Activated naive CD8-positive, alpha-beta T cell treated with anti-CD3 and anti-CD28 coated beads, Interleukin-2, amount 50 U/mL, for 24 hours (primary cell): ENCODE measurements around the gene KIAA1328.

Source experiments
- ATAC-seq: fragments of 150-1000 bp; cut with Tn5 transposase; one replicate; pipeline ENCODE4 v1.10.0; 2021
- DNase-seq: peaks from one replicate; pipeline ENCODE4 v3.0.0; 2021
- H3K27ac Mint-ChIP-seq: one replicate; pipeline ENCODE4 v1.8.0; 2021; ENCODE audit warnings: mild to moderate bottlenecking, mixed read lengths
- H3K27me3 Mint-ChIP-seq: one replicate; pipeline ENCODE4 v1.8.0; 2021; ENCODE audit warnings: mixed read lengths
- H3K36me3 Mint-ChIP-seq: one replicate; pipeline ENCODE4 v1.8.0; 2021; ENCODE audit warnings: low read depth, mixed read lengths
- H3K4me1 Mint-ChIP-seq: one replicate; pipeline ENCODE4 v1.8.0; 2021; ENCODE audit warnings: mixed read lengths
- H3K4me3 Mint-ChIP-seq: one replicate; pipeline ENCODE4 v1.8.0; 2021; ENCODE audit warnings: mild to moderate bottlenecking, moderate library complexity, mixed read lengths
- H3K9me3 Mint-ChIP-seq: one replicate; pipeline ENCODE4 v1.8.0; 2021; ENCODE audit warnings: mixed read lengths

KIAA1328 gene

DNA sequence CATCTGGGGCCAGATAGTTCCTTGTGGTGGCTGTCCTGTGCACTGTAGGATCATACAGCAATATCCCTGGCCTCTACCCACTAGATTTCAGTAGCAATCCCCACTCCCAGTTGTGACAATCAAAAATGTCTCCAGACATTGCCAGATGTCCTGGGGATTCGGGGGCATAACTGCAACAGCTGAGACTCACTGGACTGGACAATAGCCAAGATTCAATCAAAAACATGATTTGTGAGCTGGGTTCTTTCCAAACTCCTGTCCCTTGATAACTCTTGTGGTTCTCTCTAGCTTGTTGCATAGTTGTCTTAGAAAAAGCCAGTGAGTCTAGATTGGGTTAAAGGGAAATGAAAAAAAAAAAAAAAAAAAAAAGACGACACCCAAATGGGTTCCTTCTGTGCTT lies 443.3 kb downstream of the KIAA1328 start:
- peaks cover 16% of the 10 kb centered on the region for H3K27me3 Mint-ChIP-seq
- ATAC-seq = no peak
- H3K4me1 Mint-ChIP-seq = no peaks in the 10 kb centered on the region
- no peak overlapping the region for H3K27ac Mint-ChIP-seq
- no peak for DNase-seq
- H3K9me3 Mint-ChIP-seq = no peaks in the 10 kb centered on the region
- H3K4me3 Mint-ChIP-seq = no peak overlapping the region
- H3K36me3 Mint-ChIP-seq = peaks cover 3% of the 10 kb centered on the region

DNA sequence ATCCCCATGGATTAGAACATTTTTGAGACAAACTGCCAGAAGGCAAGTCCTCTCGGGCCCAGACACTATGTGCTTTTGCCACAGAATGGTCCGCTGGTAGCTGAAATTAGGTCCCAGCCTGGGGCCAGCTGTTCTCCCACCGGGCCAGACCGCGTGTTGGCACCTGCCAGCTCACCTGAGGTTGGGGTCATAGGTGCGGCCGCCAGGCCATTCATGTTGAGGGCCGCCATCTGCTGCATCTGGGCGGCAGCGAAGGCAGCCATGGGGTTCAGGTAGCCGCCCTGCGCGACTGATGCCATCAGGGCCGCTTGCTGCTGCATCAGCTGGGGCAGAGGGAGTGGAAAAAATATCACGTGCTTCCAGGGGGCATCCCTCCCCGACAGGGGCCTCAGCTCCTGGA lies 443.9 kb downstream of the KIAA1328 start:
- ATAC-seq (no peak), DNase-seq (no peak)
- no peaks in the 10 kb centered on the region for H3K4me1 Mint-ChIP-seq
- H3K27me3 Mint-ChIP-seq = peaks cover 18% of the 10 kb centered on the region
- no peak overlapping the region for H3K4me3 Mint-ChIP-seq
- no peak overlapping the region for H3K27ac Mint-ChIP-seq
- no peaks in the 10 kb centered on the region for H3K9me3 Mint-ChIP-seq
- peaks cover 3% of the 10 kb centered on the region for H3K36me3 Mint-ChIP-seq

DNA sequence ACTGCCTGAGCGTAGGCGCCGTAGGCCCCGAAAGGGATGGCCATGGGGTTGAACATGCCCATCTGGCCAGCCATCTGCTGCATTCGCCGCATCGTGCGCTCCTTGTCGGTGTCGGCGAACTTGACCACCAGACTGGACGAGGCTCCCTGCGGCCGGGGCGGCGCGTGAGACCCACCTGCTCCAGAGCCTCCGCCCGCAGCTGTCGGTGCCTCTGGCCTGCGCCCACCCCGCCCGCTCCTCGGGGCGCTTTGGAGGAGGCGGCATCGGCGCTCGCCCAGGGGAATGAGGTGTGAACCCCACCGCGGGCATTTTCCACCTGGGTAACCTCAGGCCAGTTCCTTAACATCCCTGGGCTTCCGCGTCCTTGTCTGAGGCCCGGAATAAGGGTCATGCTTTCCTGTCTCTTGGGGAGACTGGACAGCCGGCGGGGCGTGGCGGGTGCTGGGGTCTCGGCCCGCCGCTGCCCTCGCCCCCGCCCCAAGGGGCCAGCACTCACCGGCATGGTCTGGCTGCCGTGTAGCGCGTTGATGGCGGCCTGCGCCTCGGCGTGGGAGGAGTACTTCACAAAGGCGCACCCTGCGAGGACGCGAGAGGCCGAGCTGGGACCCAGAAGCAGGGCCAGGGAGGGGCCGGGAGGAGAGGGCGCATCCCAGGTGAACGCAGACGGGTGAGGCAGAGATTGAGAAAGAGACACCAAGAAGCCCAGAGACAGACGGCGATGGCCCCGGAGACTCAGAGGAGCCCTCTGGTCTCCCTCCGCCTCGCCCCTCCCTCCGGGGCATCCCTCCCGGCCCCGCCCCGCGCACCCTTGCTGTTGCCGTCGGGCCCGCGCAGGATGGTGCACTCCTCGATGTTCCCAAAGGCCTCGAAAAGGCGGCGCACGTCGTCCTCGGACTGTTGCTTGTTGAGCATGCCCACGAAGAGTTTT lies 445.6 kb downstream of the KIAA1328 start:
- H3K27ac Mint-ChIP-seq = no peak overlapping the region
- H3K4me3 Mint-ChIP-seq = no peak overlapping the region
- peaks cover 3% of the 10 kb centered on the region for H3K36me3 Mint-ChIP-seq
- H3K9me3 Mint-ChIP-seq = no peaks in the 10 kb centered on the region
- no peaks in the 10 kb centered on the region for H3K4me1 Mint-ChIP-seq
- DNase-seq = no peak
- ATAC-seq = no peak
- peaks cover 21% of the 10 kb centered on the region for H3K27me3 Mint-ChIP-seq

DNA sequence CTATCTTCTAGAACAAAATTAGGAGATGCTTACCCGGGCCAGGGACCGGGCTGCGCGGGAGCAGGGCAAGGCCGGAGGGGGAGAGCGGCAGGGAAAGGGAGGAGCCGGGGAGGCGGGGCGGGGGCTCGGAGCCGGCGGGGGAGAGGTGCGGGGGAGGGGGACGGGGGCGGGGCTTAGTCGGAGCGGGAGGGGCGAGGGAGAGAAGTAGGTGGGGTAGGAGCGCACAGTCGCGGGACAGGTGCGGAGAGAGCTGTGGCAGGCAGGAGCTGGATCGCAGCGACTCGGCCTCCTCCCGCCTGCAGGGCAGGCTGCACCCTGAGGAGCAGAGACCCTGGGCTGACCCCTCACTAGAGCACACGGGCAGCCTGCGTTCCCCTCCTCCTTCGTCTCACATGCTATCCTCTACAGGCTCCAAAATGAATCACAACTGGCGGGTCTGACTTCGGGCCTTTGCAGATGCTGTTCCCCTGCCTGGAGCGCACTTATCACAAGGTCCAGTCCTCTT lies 446.4 kb downstream of the KIAA1328 start:
- H3K9me3 Mint-ChIP-seq = no peaks in the 10 kb centered on the region
- H3K27ac Mint-ChIP-seq = no peak overlapping the region
- ATAC-seq (no peak), DNase-seq (no peak)
- no peaks in the 10 kb centered on the region for H3K4me1 Mint-ChIP-seq
- no peak overlapping the region for H3K4me3 Mint-ChIP-seq
- H3K27me3 Mint-ChIP-seq = peaks cover 21% of the 10 kb centered on the region
- H3K36me3 Mint-ChIP-seq = peaks cover 3% of the 10 kb centered on the region

DNA sequence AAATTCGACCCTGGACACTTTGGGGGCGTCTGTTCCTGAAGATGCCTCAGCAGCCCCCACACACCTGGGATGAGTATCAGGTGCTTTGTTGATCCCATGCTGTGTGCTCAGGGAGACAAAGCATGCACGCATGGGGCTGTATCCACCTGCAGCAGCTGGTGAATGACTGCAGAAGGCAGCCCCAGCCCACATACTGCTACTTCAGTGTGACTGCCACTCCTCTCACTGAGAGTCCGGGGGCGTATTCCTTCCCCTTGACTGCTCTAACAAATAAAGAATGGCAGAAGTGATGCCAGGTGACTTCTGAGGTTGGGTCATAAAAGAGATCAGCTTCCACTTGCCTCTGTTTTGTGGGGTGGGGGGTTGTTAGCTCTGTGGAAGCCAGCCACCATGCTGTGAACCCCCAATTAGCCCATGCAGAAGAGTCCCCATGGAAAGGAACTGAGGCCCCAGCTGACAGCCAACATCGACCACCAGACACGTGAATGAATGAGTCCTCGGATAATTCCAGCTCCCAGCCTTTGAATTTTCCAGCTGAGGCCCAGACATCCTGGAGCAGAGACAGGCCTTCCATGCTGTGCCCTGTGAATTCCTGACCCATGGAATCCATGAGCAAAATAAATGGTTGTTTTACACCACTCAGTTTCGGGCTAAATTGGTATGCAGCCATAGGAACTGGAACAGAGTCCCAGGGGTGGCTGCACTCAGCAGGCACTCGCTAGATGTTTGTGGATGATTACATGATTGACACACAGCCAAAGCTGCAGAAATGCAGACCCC lies 447.4 kb downstream of the KIAA1328 start:
- H3K4me1 Mint-ChIP-seq = no peaks in the 10 kb centered on the region
- no peak overlapping the region for H3K27ac Mint-ChIP-seq
- H3K27me3 Mint-ChIP-seq = peaks cover 21% of the 10 kb centered on the region
- DNase-seq = no peak
- H3K36me3 Mint-ChIP-seq = peaks cover 3% of the 10 kb centered on the region
- H3K4me3 Mint-ChIP-seq = no peak overlapping the region
- H3K9me3 Mint-ChIP-seq = no peaks in the 10 kb centered on the region
- ATAC-seq = no peak

DNA sequence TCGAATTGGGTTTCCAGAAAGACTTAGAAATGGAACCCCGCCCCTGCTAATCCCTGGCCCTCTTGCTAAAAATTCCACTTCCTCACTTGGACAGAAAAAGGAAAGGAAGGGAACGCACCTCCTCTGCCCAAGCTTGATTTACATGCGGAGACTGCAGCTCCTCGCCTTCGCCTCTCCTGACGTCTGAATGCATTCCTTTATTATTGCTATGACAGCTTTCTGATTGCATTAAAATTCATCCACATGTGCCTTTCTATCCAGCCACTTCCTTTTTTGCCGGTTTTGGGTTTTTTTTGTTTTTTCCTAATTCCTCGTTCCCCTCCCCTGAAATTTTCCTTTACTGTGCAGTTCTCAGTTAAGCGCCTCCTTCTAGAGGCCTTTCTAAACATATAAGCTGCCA lies 448.9 kb downstream of the KIAA1328 start:
- no peak for DNase-seq
- no peaks in the 10 kb centered on the region for H3K9me3 Mint-ChIP-seq
- H3K27me3 Mint-ChIP-seq = peaks cover 21% of the 10 kb centered on the region
- no peak for ATAC-seq
- no peak overlapping the region for H3K4me3 Mint-ChIP-seq
- H3K36me3 Mint-ChIP-seq = peaks cover 3% of the 10 kb centered on the region
- no peak overlapping the region for H3K27ac Mint-ChIP-seq
- H3K4me1 Mint-ChIP-seq = no peaks in the 10 kb centered on the region
